Ishikawa (cell line): Measurements from ENCODE around the gene SYNDIG1.

Source experiments
- CREB1 ChIP-seq: IDR thresholded peaks from 2 replicates; pipeline ENCODE4 v1.6.1; 2012; ENCODE audit warnings: low read depth
- EP300 ChIP-seq: IDR thresholded peaks from 2 replicates; pipeline ENCODE4 v1.6.1; 2012; ENCODE audit warnings: borderline replicate concordance
- NFIC ChIP-seq: IDR thresholded peaks from 2 replicates; pipeline ENCODE4 v1.6.1; 2012
- RAD21 ChIP-seq: IDR thresholded peaks from 2 replicates; pipeline ENCODE4 v1.6.1; 2012; ENCODE audit warnings: low read depth
- TAF1 ChIP-seq: IDR thresholded peaks from 2 replicates; pipeline ENCODE4 v1.6.1; 2012; ENCODE audit warnings: low read depth, mild to moderate bottlenecking
- TEAD4 ChIP-seq: IDR thresholded peaks from 2 replicates; pipeline ENCODE4 v1.6.1; 2012
- YY1 ChIP-seq: IDR thresholded peaks from 2 replicates; pipeline ENCODE4 v1.6.1; 2012; ENCODE audit warnings: low read depth
- ZBTB7A ChIP-seq: IDR thresholded peaks from 2 replicates; pipeline ENCODE4 v1.6.1; 2012; ENCODE audit warnings: low read depth
- TF ChIP-seq, protein P1 (sequence below): IDR thresholded peaks from 2 replicates; pipeline ENCODE4 v1.6.1; 2012; ENCODE audit warnings: low read depth, mild to moderate bottlenecking
- TF ChIP-seq, protein P2 (sequence below): IDR thresholded peaks from 2 replicates; pipeline ENCODE4 v1.6.1; 2012

DNA sequence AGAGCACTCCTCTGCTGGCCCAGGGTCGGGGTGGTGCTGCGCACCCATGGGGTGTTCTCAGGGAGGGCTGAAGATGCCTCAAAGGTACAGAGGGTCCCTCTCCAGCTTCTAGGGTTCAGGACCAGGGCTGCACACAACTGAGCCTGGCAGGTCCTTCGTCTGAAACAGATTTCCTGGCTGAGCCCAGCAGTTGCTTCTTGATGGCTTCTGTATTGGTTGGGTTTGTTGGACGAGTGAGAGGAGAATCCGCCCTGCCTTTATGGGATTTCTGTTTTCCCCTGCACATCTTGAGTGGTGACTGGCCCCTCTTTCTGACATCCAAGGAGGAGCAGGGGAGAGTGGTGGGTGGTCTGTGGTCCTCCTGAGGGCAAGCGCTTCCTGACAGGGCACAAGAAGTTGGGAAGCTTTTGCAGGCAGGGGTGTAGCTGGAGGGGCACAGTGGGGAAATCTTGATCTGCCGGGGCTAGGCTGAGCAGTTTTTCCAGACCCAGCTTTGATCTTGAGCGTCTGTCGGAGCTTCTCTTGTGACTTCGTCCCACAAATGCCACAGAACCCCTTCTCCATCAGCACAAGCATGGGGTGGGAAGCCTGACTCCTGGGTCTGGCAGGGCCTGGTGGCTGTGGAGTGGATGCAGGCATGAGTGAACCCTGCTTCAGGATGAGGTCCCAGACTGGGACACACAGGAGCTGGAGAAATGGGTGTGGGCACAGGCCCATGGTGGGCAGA is 116.5 kb downstream of the SYNDIG1 start:
- TF ChIP-seq ZBTB7A (no peak), CREB1 (no peak), YY1 (no peak), TAF1 (no peak), EP300 (no peak), NFIC (no peak), RAD21 (no peak), TEAD4 (no peak)
- TF ChIP-seq, protein P1, sequence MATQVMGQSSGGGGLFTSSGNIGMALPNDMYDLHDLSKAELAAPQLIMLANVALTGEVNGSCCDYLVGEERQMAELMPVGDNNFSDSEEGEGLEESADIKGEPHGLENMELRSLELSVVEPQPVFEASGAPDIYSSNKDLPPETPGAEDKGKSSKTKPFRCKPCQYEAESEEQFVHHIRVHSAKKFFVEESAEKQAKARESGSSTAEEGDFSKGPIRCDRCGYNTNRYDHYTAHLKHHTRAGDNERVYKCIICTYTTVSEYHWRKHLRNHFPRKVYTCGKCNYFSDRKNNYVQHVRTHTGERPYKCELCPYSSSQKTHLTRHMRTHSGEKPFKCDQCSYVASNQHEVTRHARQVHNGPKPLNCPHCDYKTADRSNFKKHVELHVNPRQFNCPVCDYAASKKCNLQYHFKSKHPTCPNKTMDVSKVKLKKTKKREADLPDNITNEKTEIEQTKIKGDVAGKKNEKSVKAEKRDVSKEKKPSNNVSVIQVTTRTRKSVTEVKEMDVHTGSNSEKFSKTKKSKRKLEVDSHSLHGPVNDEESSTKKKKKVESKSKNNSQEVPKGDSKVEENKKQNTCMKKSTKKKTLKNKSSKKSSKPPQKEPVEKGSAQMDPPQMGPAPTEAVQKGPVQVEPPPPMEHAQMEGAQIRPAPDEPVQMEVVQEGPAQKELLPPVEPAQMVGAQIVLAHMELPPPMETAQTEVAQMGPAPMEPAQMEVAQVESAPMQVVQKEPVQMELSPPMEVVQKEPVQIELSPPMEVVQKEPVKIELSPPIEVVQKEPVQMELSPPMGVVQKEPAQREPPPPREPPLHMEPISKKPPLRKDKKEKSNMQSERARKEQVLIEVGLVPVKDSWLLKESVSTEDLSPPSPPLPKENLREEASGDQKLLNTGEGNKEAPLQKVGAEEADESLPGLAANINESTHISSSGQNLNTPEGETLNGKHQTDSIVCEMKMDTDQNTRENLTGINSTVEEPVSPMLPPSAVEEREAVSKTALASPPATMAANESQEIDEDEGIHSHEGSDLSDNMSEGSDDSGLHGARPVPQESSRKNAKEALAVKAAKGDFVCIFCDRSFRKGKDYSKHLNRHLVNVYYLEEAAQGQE = no peak
- TF ChIP-seq, protein P2, sequence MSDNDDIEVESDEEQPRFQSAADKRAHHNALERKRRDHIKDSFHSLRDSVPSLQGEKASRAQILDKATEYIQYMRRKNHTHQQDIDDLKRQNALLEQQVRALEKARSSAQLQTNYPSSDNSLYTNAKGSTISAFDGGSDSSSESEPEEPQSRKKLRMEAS = no peak
